ENCODE measurements around the gene ITSN2. TPM values are rescaled to one million over a fixed set of nuclear protein-coding genes. Genes with fewer than 3 reads are reported as not detected.

Gene ITSN2
- total RNA-seq, 1 donor from 2014 or later = 6.4 TPM

- TF ChIP-seq CTCF (IDR thresholded peaks at IDR 0.05; ENCODE audit: partially characterized antibody, unreplicated experiment) = no peak
- DNase-seq = no peak
- H3K27ac Mint-ChIP-seq (ENCODE audit: unreplicated experiment) = no peak overlapping the region
- no peaks in the 10 kb centered on the region for H3K27me3 Mint-ChIP-seq (ENCODE audit: unreplicated experiment)
- no peaks in the 10 kb centered on the region for H3K4me1 Mint-ChIP-seq (ENCODE audit: low read depth, unreplicated experiment)
- no peaks in the 10 kb centered on the region for H3K36me3 Mint-ChIP-seq (ENCODE audit: unreplicated experiment)
- H3K9me3 Mint-ChIP-seq (ENCODE audit: unreplicated experiment) = no peaks in the 10 kb centered on the region
- H3K4me3 Mint-ChIP-seq (ENCODE audit: unreplicated experiment) = no peak overlapping the region
These were observed 122.2 kb downstream of the ITSN2 start for GRCh38 chr2:24238158-24238557.

GRCh38 chr2:24237313-24237712 is 123.0 kb downstream of the ITSN2 start:
- H3K27ac Mint-ChIP-seq (ENCODE audit: unreplicated experiment) = no peak overlapping the region
- no peaks in the 10 kb centered on the region for H3K36me3 Mint-ChIP-seq (ENCODE audit: unreplicated experiment)
- no peak overlapping the region for H3K4me3 Mint-ChIP-seq (ENCODE audit: unreplicated experiment)
- TF ChIP-seq CTCF (IDR thresholded peaks at IDR 0.05; ENCODE audit: partially characterized antibody, unreplicated experiment) = no peak
- no peaks in the 10 kb centered on the region for H3K4me1 Mint-ChIP-seq (ENCODE audit: low read depth, unreplicated experiment)
- H3K9me3 Mint-ChIP-seq (ENCODE audit: unreplicated experiment) = no peaks in the 10 kb centered on the region
- no peaks in the 10 kb centered on the region for H3K27me3 Mint-ChIP-seq (ENCODE audit: unreplicated experiment)
- no peak for DNase-seq

GRCh38 chr2:24233321-24233720 is 127.0 kb downstream of the ITSN2 start:
- H3K4me3 Mint-ChIP-seq (ENCODE audit: unreplicated experiment) = no peak overlapping the region
- no peak overlapping the region for H3K27ac Mint-ChIP-seq (ENCODE audit: unreplicated experiment)
- no peak for DNase-seq
- H3K4me1 Mint-ChIP-seq (ENCODE audit: low read depth, unreplicated experiment) = no peaks in the 10 kb centered on the region
- no peaks in the 10 kb centered on the region for H3K36me3 Mint-ChIP-seq (ENCODE audit: unreplicated experiment)
- no peaks in the 10 kb centered on the region for H3K9me3 Mint-ChIP-seq (ENCODE audit: unreplicated experiment)
- no peak for TF ChIP-seq CTCF (IDR thresholded peaks at IDR 0.05; ENCODE audit: partially characterized antibody, unreplicated experiment)
- no peaks in the 10 kb centered on the region for H3K27me3 Mint-ChIP-seq (ENCODE audit: unreplicated experiment)

GRCh38 chr2:24231461-24231881 is 128.9 kb downstream of the ITSN2 start:
- no peaks in the 10 kb centered on the region for H3K27me3 Mint-ChIP-seq (ENCODE audit: unreplicated experiment)
- no peaks in the 10 kb centered on the region for H3K4me1 Mint-ChIP-seq (ENCODE audit: low read depth, unreplicated experiment)
- H3K4me3 Mint-ChIP-seq (ENCODE audit: unreplicated experiment) = no peak overlapping the region
- no peak for TF ChIP-seq CTCF (IDR thresholded peaks at IDR 0.05; ENCODE audit: partially characterized antibody, unreplicated experiment)
- no peaks in the 10 kb centered on the region for H3K9me3 Mint-ChIP-seq (ENCODE audit: unreplicated experiment)
- DNase-seq = no peak
- H3K36me3 Mint-ChIP-seq (ENCODE audit: unreplicated experiment) = no peaks in the 10 kb centered on the region
- H3K27ac Mint-ChIP-seq (ENCODE audit: unreplicated experiment) = no peak overlapping the region

- no peak overlapping the region for H3K27ac Mint-ChIP-seq (ENCODE audit: unreplicated experiment)
- no peak for TF ChIP-seq CTCF (IDR thresholded peaks at IDR 0.05; ENCODE audit: partially characterized antibody, unreplicated experiment)
- H3K4me1 Mint-ChIP-seq (ENCODE audit: low read depth, unreplicated experiment) = no peaks in the 10 kb centered on the region
- H3K36me3 Mint-ChIP-seq (ENCODE audit: unreplicated experiment) = no peaks in the 10 kb centered on the region
- no peak for DNase-seq
- H3K27me3 Mint-ChIP-seq (ENCODE audit: unreplicated experiment) = peaks cover 4% of the 10 kb centered on the region
- H3K4me3 Mint-ChIP-seq (ENCODE audit: unreplicated experiment) = no peak overlapping the region
- peaks cover 2% of the 10 kb centered on the region for H3K9me3 Mint-ChIP-seq (ENCODE audit: unreplicated experiment)
These were observed 131.9 kb downstream of the ITSN2 start for GRCh38 chr2:24228470-24228869.

Measured in glutamatergic neuron (in vitro differentiated cells).